PFSK-1 (cell line): ENCODE measurements around the gene PTPRN2.

Source experiments
- FOXP2 ChIP-seq: optimal IDR thresholded peaks from 2 replicates; pipeline ENCODE3; 2011; ENCODE audit warnings: borderline replicate concordance, control low read depth, inconsistent platforms; ENCODE audit not compliant: insufficient read depth; ENCODE audit errors: extremely low read length, extremely low read depth
- POLR2AphosphoS5 ChIP-seq: IDR thresholded peaks from 2 replicates; pipeline ENCODE4 v1.6.1; 2012; ENCODE audit warnings: low read depth, mild to moderate bottlenecking, control low read depth, low read length, moderate library complexity
- SIN3A ChIP-seq: IDR thresholded peaks from 2 replicates; pipeline ENCODE4 v1.6.1; 2012; ENCODE audit warnings: mild to moderate bottlenecking, low read length, moderate library complexity, borderline replicate concordance; ENCODE audit not compliant: insufficient read depth
- TAF1 ChIP-seq: IDR thresholded peaks from 2 replicates; pipeline ENCODE4 v1.6.1; 2012; ENCODE audit warnings: low read length, control low read depth, borderline replicate concordance; ENCODE audit not compliant: insufficient read depth
- TF ChIP-seq, protein P1 (sequence below), 2 experiments: IDR thresholded peaks; 2 replicates each; pipeline versions ENCODE4 v1.6.1 to v1.8.0; 2011 to 2012; ENCODE audit warnings: low read depth in 2 of 2, low read length in 2 of 2, control low read depth in 1 of 2, inconsistent platforms in 1 of 2, mild to moderate bottlenecking in 1 of 2, moderate library complexity in 1 of 2; ENCODE audit not compliant: insufficient read depth in 1 of 2

Gene PTPRN2

DNA sequence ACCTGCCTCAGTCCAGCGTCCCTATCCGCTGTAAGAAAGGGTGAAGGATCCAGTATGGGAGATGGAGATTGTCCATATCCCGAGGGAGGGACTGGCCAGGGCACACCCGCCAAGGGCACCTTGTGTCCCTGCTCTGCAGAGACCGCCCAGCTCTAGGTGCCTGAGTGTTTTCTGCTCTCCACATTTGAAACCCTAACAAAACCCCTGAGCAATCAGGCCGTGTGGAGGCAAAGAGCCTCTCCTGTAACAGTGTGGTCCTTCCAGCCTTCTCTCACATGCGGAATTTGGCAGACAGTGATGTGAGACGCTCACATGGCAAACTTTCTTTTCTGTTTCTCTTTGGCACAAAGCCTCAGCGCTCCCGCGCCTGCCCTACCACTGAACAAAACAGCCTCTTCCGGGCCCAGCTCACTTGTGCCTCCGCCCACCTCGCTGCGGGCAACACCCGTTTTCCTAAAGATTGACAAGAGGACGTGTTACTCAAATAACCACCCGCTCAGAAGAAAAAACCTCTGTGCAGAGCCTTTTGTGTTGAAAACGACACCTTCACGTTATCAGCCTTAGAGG is 736.0 kb downstream of the PTPRN2 start:
- TF ChIP-seq TAF1 (no peak), SIN3A (no peak), POLR2AphosphoS5 (no peak), FOXP2 (no peak)
- TF ChIP-seq, protein P1, sequence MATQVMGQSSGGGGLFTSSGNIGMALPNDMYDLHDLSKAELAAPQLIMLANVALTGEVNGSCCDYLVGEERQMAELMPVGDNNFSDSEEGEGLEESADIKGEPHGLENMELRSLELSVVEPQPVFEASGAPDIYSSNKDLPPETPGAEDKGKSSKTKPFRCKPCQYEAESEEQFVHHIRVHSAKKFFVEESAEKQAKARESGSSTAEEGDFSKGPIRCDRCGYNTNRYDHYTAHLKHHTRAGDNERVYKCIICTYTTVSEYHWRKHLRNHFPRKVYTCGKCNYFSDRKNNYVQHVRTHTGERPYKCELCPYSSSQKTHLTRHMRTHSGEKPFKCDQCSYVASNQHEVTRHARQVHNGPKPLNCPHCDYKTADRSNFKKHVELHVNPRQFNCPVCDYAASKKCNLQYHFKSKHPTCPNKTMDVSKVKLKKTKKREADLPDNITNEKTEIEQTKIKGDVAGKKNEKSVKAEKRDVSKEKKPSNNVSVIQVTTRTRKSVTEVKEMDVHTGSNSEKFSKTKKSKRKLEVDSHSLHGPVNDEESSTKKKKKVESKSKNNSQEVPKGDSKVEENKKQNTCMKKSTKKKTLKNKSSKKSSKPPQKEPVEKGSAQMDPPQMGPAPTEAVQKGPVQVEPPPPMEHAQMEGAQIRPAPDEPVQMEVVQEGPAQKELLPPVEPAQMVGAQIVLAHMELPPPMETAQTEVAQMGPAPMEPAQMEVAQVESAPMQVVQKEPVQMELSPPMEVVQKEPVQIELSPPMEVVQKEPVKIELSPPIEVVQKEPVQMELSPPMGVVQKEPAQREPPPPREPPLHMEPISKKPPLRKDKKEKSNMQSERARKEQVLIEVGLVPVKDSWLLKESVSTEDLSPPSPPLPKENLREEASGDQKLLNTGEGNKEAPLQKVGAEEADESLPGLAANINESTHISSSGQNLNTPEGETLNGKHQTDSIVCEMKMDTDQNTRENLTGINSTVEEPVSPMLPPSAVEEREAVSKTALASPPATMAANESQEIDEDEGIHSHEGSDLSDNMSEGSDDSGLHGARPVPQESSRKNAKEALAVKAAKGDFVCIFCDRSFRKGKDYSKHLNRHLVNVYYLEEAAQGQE (IDR thresholded peaks at IDR 0.05; ENCODE audit: insufficient read depth in 1 of 2, low read depth in 2 of 2, low read length in 2 of 2) = no peak

DNA sequence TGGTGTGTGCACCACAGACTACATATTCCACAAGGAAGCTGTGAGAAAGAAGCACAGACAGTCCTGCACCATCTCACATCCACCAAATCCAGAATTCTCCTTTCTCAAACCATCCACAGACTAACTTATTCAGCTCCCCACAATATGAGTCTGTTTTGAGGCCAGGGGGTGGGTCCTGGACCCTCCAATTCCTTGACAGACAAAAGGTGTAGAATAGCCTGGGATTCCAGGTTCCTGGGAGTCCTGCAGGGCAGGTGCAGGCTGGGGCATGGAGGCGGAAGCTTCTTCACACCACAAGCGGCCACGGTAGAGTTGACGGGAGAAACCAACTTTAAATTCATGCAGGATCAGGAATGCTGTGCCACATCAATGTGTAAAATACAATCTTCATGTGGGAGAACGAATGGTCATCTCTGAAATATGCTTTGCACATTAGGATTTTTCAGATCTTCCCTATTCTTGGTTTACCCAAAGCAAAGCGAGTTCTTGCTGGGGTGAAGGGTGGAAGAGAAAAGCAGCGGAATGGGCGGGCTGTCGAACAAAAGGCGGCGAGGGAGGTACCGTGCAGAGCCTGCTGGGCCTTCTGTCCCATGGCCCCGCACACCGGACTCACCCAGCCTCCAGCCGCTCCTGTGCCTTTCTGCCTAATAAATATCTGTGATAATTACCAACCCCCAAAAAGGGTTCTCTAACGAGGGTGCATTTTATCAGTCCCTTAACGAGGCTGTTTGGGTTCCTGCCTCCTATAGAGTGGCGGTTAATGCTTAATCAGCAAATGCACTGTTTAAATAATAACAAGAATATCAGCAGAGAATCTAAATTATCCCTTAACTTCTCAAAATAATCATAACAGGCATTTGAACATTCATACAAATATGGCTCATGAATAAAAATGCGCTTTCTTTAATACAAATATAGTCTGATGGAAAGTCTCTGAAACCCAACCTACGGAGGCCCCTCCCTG is 736.9 kb downstream of the PTPRN2 start:
- no peak for TF ChIP-seq SIN3A
- no peak for TF ChIP-seq TAF1
- no peak for TF ChIP-seq FOXP2
- no peak for TF ChIP-seq POLR2AphosphoS5
- TF ChIP-seq, protein P1 (IDR thresholded peaks at IDR 0.05; ENCODE audit: insufficient read depth in 1 of 2, low read depth in 2 of 2, low read length in 2 of 2) = no peak

DNA sequence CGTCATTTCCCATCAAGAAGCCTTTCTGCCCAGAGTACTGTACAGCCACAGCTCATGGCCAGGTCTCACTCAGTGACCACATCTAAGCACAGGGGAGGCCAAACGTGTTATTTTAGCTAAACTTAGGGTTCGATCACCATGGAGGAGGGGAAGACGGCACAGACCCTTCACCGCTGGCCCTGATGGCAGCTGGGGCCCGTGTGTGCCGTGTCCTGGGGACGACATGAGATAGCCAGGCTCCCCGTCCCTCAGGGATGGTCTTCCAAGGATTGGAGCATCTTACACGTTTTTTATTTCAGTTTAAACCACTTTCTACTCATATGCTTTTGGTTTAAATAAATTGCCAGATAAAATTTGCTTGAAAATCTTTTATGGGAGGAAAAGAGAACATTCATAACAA is 737.9 kb downstream of the PTPRN2 start:
- TF ChIP-seq, protein P1 (IDR thresholded peaks at IDR 0.05; ENCODE audit: insufficient read depth in 1 of 2, low read depth in 2 of 2, low read length in 2 of 2) = no peak
- TF ChIP-seq FOXP2 = no peak
- no peak for TF ChIP-seq SIN3A
- TF ChIP-seq TAF1 = no peak
- no peak for TF ChIP-seq POLR2AphosphoS5

DNA sequence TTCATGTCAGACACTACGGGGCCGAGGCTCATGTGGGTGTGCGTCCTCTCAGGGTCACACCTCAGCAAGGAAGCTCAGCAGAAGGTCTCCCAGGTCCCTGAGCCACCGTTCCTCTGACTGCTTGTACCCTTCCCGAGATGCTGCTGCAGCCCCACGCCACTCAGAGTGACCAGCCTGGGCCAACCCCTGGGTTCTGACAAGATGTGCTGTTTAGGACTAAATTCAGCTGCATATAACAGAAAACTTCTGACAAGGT is 738.4 kb downstream of the PTPRN2 start:
- TF ChIP-seq, protein P1 (IDR thresholded peaks at IDR 0.05; ENCODE audit: insufficient read depth in 1 of 2, low read depth in 2 of 2, low read length in 2 of 2) = no peak
